Amniotic epithelial cell (primary cell): ENCODE data around the gene JAK2.
"Not testable (repeated sequence)": the region's sequence is repeated elsewhere in the genome, so short reads cannot be mapped to it uniquely, and the experiment has no call there.

Experiments used
- DNase-seq: peaks from one replicate; pipeline ENCODE4 v3.0.0-alpha.2; 2010; ENCODE audit warnings: low read depth

JAK2 gene

GRCh38 chr9:4984621-4985385 lies at the start of gene JAK2:
Gene JAK2, plus strand, starts transcription at chr9:4985272. Its CDS starts 36,716 bp downstream, at chr9:5021988.
- DNase-seq: peak; percentile 90

GRCh38 chr9:4936277-4936676 lies 48.8 kb upstream of the JAK2 start:
- no peak for DNase-seq

- DNase-seq: no peak
Measured at GRCh38 chr9:4936823-4937222, 48.2 kb upstream of the JAK2 start.

- DNase-seq: no peak
Measured at GRCh38 chr9:4937446-4937845, 47.6 kb upstream of the JAK2 start.

GRCh38 chr9:4938496-4938895 lies 46.6 kb upstream of the JAK2 start:
- no peak for DNase-seq

- no peak for DNase-seq
Measured at GRCh38 chr9:4939118-4939561, 45.9 kb upstream of the JAK2 start.

GRCh38 chr9:4942042-4942691 lies 42.9 kb upstream of the JAK2 start:
- peak; percentile 91 for DNase-seq

GRCh38 chr9:4943346-4943745 lies 41.7 kb upstream of the JAK2 start:
- DNase-seq: no peak

- not testable (repeated sequence) for DNase-seq
Measured at GRCh38 chr9:4944431-4945211, 40.5 kb upstream of the JAK2 start.

- DNase-seq: no peak
Measured at GRCh38 chr9:4946937-4947336, 38.1 kb upstream of the JAK2 start.

GRCh38 chr9:4955836-4956235 lies 29.2 kb upstream of the JAK2 start:
- no peak for DNase-seq

- no peak for DNase-seq
Measured at GRCh38 chr9:4959031-4959430, 26.0 kb upstream of the JAK2 start.

GRCh38 chr9:4962085-4962484 lies 23.0 kb upstream of the JAK2 start:
- DNase-seq: peak; percentile 66

GRCh38 chr9:4964540-4964939 lies 20.5 kb upstream of the JAK2 start:
- DNase-seq: no peak

- no peak for DNase-seq
Measured at GRCh38 chr9:4965174-4965821, 19.8 kb upstream of the JAK2 start.

GRCh38 chr9:4967523-4967922 lies 17.5 kb upstream of the JAK2 start:
- no peak for DNase-seq

- no peak for DNase-seq
Measured at GRCh38 chr9:4969130-4969529, 15.9 kb upstream of the JAK2 start.

GRCh38 chr9:4970970-4971641 lies 14.0 kb upstream of the JAK2 start:
- no peak for DNase-seq

- peak; percentile 95 for DNase-seq
Measured at GRCh38 chr9:4973246-4973645, 11.8 kb upstream of the JAK2 start.

- DNase-seq: peak; percentile 65
Measured at GRCh38 chr9:4973902-4974301, 11.2 kb upstream of the JAK2 start.

- DNase-seq: peak; percentile 59
Measured at GRCh38 chr9:4979239-4979638, 5.8 kb upstream of the JAK2 start.
